ENCODE measurements around the gene PRKCZ. TPM values are rescaled to one million over a fixed set of nuclear protein-coding genes. Genes with fewer than 3 reads are reported as not detected.

PRKCZ gene
- total and polyA plus RNA-seq, 12 donors, result 8.4 to 18.4 (median 14.5) TPM

GRCh38 chr1:2070016-2070415, 19.8 kb downstream of the PRKCZ start:
- intact Hi-C loops (cut with DNase I), result loop anchor here in 1 of 10 donors (1.0 kb wide), 1 partner anchor 24 kb away; no protein-coding TSS in a partner anchor
- WGBS, 2 donors, result 89 to 93% methylated on average over 11 of the region's 11 CpGs
- no peak overlapping the region for H3K27ac ChIP-seq
- peak in 1 of 8 donors; percentile 9 for ATAC-seq
- peaks cover 0 to 29% (median 11%) of the 10 kb centered on the region in 7 donors for H3K27me3 ChIP-seq
- no peak overlapping the region for H3K4me3 ChIP-seq
- peak in 1 of 2 donors; percentile 2 for DNase-seq
- no peaks in the 10 kb centered on the region for H3K36me3 ChIP-seq
- no peaks in the 10 kb centered on the region for H3K4me1 ChIP-seq
- no peak for TF ChIP-seq CTCF (IDR thresholded peaks at IDR 0.05)
- peaks cover 0 to 14% (median 3%) of the 10 kb centered on the region in 11 donors for H3K9me3 ChIP-seq

- no peak for TF ChIP-seq CTCF (IDR thresholded peaks at IDR 0.05)
- peaks cover 0 to 38% (median 12%) of the 10 kb centered on the region in 7 donors for H3K27me3 ChIP-seq
- H3K27ac ChIP-seq, result no peak overlapping the region
- ATAC-seq, result peak in 2 of 8 donors; percentile 9 to 16
- H3K4me1 ChIP-seq, result no peaks in the 10 kb centered on the region
- peaks cover 0 to 6% (median 0%) of the 10 kb centered on the region in 11 donors for H3K9me3 ChIP-seq
- H3K4me3 ChIP-seq, result no peak overlapping the region
- peak in 1 of 2 donors; percentile 5 for DNase-seq
- intact Hi-C loops (cut with DNase I), result loop anchor here in 1 of 10 donors (1.0 kb wide), 1 partner anchor 25 kb away; no protein-coding TSS in a partner anchor
- H3K36me3 ChIP-seq, result no peaks in the 10 kb centered on the region
- 85 to 87% methylated on average over 36 of the region's 36 CpGs for WGBS, 2 donors
Measured at GRCh38 chr1:2070800-2071530, 20.8 kb downstream of the PRKCZ start.

DNA sequence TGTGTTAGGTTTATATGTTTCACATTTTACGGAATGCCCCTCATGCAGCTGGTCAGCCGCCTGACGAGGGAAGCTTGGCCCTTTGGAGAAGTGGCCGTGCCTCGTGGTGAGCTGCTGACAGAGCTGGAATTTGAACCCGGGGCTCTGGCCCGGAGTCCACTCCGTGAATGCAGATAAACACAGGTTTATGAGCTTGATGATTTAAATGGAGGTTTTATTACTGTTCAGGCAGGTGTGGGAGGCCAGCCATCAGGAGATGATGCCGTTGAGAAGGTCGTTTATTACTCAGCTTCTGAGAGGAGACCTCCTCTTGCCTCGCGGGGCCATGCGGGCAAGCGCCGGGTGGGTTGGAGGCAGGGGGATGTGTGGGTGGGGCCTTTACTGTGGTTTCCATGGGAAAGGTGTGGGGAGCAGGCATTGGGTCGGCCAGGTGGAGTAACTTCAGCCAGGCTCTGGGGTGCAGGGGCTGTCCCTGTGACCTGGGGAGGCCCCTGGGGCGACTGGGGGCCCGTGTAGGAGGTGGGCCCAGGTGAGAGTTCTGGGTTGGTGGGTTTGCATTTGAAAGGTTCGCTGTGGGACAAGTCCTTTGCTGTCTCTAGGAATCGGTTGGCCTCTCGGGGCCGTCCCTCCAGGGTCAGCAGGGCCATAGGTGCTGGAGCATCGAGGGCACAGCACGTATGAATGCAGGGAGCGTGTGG, 22.0 kb downstream of the PRKCZ start:
- Histone ChIP-seq H3K9me3 (peaks cover 0 to 7% (median 0%) of the 10 kb centered on the region in 11 donors), H3K36me3 (no peaks in the 10 kb centered on the region), H3K4me1 (no peaks in the 10 kb centered on the region), H3K4me3 (no peak overlapping the region), H3K27me3 (peaks cover 0 to 43% (median 12%) of the 10 kb centered on the region in 7 donors), H3K27ac (no peak overlapping the region)
- intact Hi-C loops (cut with DNase I), result no loop called here
- WGBS, 2 donors, result 81% methylated on average over 25 of the region's 25 CpGs
- DNase-seq (peak in 1 of 2 donors; percentile 3), ATAC-seq (no peak)
- TF ChIP-seq CTCF (IDR thresholded peaks at IDR 0.05), result no peak

DNA sequence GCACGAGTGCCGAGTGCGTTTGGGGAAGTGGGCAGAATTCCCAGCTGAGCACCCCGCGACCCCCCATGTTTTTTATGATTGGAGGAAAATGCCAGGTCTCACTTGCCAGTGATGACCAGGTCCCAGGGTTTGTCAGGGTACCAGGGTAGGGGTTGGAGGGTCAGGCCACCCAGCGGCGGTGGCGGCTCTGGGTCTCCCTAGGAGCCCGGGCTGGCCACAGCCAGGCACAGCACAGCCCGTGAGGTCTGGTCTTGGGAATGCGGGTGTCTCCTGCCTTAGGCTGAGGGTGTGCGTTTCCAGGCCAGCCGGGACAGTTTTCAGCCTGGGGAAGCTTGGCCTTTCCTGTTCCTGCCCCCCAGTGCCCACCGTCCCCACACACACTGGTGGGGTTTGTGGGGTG, 22.7 kb downstream of the PRKCZ start:
- Histone ChIP-seq H3K9me3 (peaks cover 0 to 13% (median 6%) of the 10 kb centered on the region in 11 donors), H3K27ac (no peak overlapping the region), H3K36me3 (no peaks in the 10 kb centered on the region), H3K27me3 (peaks cover 0 to 43% (median 12%) of the 10 kb centered on the region in 7 donors), H3K4me1 (no peaks in the 10 kb centered on the region), H3K4me3 (no peak overlapping the region)
- TF ChIP-seq CTCF (IDR thresholded peaks at IDR 0.05), result no peak
- WGBS, 2 donors, result 89% methylated on average over 14 of the region's 14 CpGs
- ATAC-seq (peak in 2 of 8 donors; percentile 8 to 24), DNase-seq (peak in 1 of 2 donors; percentile 4)
- intact Hi-C loops (cut with DNase I), result no loop called here
